IPS-11a (cell line): Measurements from ENCODE around the gene ABCA7.

Experiments
- H3K4me3 ChIP-seq: one replicate; pipeline ENCODE4 v1.5.1; 2013; ENCODE audit warnings: low read depth, low read length, control low read depth

Gene ABCA7

DNA sequence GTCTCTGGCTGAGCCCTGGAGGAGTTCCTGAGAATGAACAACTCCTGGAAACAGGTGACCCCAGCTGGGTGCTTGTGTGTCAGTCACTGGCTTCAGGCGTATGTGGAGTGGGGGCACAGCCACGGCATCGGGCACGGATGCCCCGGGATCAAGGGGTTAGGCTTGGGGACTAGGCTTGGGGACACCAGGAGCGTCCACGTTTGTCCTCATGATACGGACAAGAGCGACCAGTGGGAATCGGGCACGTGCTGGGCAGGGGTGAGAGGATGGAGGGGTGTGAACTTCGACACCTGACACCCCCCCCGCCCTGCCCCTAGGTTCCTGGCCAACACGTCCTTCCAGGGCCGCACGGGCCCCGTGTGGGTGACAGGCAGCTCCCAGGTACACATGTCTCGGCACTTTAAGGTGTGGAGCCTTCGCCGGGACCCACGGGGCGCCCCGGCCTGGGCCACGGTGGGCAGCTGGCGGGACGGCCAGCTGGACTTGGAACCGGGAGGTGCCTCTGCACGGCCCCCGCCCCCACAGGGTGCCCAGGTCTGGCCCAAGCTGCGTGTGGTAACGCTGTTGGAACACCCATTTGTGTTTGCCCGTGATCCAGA, 35.6 kb upstream of the ABCA7 start:
- H3K4me3 ChIP-seq: no peak overlapping the region

DNA sequence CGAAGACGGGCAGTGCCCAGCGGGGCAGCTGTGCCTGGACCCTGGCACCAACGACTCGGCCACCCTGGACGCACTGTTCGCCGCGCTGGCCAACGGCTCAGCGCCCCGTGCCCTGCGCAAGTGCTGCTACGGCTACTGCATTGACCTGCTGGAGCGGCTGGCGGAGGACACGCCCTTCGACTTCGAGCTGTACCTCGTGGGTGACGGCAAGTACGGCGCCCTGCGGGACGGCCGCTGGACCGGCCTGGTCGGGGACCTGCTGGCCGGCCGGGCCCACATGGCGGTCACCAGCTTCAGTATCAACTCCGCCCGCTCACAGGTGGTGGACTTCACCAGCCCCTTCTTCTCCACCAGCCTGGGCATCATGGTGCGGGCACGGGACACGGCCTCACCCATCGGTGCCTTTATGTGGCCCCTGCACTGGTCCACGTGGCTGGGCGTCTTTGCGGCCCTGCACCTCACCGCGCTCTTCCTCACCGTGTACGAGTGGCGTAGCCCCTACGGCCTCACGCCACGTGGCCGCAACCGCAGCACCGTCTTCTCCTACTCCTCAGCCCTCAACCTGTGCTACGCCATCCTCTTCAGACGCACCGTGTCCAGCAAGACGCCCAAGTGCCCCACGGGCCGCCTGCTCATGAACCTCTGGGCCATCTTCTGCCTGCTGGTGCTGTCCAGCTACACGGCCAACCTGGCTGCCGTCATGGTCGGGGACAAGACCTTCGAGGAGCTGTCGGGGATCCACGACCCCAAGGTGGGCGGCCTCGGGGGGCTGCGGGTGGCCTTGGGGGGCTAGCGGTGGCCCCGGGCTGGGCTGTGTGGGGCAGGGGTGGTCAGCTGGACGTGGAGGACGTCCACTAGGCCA, 34.9 kb upstream of the ABCA7 start:
- no peak overlapping the region for H3K4me3 ChIP-seq

DNA sequence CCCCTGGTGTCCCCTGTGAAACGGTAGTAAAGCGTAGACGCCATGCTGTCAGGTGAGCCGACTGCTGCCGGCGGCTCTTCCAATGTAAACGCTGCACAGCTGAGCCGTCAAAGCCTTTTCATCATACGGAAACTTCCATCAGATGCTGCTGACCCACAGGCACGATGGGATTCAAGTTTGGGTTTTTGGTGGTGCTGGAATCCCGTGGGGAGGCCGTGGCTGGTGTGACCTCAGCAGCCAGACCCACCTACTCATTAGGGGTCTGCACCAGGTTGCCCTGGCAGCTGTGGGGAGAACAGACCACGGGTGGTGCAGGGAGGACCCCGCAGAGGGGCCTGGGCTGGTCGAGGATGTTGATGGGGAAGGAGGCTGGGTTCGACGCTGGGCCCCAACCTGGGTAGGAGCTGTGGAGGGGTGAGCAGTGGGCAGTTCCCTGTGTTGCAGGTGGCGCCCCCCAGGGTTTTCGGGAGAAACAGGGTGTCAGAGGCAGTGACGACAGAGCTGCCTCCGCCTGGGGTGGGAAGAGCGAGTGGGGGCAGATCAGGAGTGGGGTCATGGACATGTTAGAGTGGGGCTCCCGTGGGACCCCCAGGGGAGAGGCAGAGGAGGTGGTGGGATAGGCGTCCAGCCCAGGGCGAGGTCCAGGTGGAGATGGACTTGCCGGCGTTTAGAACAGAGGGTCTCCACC, 33.1 kb upstream of the ABCA7 start:
- no peak overlapping the region for H3K4me3 ChIP-seq

DNA sequence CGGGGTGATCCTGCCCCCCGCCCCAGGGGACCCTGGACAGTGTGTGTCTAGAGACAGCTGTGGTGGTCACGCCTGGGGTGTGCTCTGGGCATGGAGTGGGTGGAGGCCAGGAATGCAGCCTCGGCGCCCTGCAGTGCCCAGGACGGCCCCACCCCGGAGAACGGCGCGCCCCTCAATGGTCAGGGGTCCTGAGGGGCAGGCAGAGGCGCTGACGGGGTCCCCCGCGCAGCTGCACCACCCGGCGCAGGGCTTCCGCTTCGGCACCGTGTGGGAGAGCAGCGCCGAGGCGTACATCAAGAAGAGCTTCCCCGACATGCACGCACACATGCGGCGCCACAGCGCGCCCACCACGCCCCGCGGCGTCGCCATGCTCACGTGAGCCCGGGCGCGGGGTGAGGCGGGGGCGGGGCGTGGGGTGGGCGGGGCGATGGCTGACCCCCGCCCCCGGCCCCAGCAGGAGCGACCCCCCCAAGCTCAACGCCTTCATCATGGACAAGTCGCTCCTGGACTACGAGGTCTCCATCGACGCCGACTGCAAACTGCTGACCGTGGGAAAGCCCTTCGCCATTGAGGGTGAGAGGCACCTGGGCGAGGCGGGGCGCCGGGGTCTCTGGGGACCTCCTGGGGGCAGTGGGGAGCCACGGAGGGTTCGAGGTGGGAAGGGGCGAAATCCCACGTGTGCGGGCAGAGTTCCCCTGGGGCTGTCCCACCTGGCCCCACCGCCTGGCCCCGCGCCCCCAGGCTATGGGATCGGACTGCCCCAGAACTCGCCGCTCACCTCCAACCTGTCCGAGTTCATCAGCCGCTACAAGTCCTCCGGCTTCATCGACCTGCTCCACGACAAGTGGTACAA, 32.3 kb upstream of the ABCA7 start:
- no peak overlapping the region for H3K4me3 ChIP-seq

DNA sequence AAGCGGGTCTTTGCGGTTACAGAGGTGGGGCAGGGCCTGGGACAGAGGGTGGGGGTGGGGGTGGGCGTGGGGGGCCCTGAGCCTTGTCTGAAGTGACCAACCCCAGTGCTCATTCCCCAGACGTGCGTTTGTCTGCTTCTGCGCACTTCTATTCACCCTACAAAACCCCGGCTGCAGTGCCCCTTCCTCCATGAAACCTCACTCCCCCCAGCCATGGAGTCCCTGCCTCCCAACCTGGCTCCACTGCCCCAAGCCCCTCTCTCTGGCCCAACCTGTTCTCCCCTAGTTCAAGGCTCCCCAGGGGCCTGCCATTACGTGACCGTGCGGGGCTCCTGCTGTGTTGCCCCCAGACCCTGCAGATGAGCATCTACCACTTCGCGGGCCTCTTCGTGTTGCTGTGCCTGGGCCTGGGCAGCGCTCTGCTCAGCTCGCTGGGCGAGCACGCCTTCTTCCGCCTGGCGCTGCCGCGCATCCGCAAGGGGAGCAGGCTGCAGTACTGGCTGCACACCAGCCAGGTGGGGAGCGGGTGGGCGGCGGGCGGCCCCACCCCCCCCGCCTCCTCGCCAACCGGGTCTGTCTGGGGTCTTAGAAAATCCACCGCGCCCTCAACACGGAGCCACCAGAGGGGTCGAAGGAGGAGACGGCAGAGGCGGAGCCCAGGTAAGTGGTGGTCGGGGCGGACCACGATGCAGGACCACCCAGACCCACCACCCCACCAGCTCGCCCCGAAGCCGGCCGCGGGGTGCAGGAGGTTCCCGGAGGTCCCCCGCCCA, 31.5 kb upstream of the ABCA7 start:
- H3K4me3 ChIP-seq: no peak overlapping the region

DNA sequence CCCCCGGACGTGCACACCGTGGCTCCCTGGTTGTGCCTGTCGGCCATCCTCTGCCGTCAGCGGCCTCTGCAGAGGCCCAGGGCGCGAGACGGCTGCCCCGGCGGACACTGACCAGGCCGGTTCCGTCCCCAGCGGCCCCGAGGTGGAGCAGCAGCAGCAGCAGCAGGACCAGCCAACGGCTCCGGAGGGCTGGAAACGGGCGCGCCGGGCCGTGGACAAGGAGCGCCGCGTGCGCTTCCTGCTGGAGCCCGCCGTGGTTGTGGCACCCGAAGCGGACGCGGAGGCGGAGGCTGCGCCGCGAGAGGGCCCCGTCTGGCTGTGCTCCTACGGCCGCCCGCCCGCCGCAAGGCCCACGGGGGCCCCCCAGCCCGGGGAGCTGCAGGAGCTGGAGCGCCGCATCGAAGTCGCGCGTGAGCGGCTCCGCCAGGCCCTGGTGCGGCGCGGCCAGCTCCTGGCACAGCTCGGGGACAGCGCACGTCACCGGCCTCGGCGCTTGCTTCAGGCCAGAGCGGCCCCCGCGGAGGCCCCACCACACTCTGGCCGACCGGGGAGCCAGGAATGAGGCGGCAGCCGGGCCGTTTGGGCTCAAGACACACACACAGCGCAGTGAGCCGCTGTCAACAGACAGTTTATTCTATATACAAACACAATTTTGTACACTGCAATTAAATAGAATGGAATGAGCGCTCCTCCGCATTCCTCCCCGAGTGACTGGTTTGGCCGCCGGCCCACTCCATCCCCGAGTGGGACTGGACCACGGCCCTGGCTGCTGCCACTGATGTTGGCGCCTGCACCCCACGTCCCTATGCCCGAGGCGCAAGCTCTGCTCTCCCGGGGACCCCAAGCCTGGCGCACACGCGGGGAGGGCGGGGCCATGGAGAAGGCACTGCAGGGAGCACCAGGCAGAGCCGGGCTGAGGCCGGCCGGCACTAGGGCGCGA, 30.6 kb upstream of the ABCA7 start:
- no peak overlapping the region for H3K4me3 ChIP-seq

DNA sequence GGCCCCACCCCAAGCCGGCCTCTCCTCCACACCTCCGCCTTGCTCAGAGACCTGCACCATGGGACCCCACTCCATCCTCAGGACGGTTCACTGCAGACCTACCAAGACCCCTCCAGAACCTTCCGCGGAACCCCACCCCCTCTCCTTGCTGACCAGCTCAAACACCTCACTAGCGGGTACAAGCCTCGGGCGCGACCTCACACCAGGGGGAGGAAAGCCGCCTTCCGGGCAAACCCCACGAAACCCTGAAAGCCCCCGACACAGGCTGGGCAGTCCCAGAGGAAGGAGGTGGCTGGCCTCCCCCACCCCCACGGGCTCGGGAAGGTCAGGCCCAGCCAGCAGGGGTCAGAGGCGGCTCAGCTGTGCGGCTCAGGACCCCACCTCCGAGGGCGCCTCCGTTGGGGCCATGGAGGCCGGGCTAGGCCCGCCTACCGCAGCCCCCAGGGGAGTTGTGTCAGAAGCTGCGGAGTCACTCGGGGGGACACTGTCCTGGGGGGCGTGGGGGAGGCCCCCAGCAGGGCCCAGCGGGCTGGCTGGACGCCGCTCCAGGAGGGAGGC, 29.8 kb upstream of the ABCA7 start:
- no peak overlapping the region for H3K4me3 ChIP-seq

DNA sequence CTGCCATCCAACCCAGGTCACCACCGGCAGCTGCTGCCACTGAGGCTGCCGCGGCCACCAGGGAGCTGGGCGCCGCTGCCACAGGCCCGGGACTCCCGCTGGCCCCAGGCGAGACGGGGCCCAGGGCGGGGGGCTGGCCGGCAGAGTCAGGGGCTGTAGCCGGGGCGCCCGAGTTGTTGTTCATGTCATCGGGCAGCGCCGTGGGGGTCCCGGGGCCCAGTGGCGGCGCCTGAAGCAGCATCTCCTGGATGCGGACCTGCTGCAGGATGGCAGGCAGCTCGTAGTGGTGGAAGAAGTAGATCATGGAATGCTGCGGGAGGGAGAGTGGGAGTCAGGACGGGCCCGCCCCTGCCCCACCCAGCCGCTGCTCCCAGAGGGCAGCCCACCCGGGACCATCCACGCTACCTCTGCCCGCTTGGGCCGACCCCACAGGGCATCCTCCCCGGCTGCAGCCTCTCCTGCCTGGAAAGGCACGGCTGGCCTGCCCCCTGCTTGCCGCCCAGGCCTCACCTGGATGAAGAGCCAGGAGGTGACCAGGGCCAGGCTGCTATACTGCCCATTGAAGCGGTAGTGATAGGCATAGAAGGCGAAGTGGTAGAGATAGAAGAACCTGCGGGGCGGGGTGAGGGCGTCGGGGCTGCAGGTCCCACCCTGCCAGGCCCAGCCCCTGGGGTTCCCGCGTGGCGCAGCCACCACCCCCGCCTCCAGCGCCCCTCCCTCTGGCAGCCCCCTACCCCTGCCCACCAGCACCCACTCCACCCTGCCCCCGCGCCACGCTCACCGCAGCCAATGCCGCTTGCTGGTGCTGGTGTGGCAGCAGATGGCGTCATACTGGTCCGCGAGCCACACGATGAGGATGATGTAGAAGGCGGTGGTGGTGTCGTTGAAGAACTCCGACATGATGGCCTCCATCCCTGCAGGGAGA, 29.1 kb upstream of the ABCA7 start:
- H3K4me3 ChIP-seq: no peak overlapping the region

DNA sequence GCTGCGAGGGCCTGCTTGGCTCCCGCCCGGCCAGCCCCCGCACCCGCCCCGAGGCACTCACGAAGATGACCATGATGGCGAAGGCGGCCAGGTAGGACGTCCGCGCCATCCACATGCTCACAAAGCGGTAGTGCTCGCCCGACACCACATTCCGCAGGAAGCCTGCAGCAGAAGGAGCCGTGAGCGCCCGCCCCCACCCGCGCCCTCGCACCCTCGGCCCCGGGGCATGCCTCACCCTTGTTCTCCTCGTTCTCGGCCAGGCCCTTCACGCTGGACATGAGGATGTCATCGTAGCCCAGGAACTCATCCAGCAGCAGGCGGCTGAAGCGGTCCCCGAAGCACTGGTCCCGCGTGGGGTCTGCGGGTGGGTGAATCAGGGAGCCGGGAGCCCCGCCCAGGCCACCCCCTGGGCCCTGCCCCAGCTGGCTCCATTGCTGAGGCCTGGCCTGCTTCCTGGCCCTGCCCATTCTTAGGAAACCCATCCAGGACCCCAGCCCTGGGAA, 28.0 kb upstream of the ABCA7 start:
- H3K4me3 ChIP-seq: no peak overlapping the region

DNA sequence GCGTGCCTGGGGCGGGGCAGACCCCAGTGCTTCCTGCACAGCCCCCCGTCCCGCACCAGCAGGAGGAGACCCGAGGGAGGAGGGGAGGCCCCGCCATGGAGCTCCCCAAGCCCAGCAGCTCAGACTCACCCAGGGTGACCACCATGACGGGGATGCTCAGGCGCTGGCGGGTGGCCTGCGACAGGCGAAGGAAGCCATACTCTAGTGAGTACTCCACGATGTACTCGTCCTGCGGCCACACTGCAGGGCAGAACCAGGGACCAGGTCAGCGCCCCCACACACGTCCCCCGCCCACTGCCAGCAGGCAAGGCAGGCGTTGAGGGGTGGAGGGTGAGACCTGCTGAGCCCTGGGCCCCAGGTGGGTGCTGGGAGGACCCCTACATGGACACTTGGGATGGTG, 27.6 kb upstream of the ABCA7 start:
- H3K4me3 ChIP-seq: no peak overlapping the region

DNA sequence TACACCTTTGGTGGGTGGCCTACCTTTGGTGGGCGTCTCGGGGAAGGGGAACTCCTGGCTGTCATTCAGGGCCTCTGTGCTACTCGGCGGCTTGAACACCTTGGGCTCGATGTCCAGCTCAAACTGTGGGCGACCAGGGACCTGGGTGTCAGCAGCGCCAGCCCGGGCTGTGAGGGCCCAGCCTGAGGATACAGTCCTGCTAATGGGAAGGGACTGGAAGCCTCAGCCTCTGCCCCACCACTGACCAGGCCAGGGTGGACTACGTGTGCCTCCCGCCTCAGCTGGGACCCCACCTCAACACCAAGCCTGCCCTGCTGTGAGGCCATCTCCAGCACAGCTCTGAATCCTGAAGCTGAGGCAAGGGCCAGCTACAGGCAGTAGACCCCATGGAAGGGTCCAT, 26.7 kb upstream of the ABCA7 start:
- no peak overlapping the region for H3K4me3 ChIP-seq

DNA sequence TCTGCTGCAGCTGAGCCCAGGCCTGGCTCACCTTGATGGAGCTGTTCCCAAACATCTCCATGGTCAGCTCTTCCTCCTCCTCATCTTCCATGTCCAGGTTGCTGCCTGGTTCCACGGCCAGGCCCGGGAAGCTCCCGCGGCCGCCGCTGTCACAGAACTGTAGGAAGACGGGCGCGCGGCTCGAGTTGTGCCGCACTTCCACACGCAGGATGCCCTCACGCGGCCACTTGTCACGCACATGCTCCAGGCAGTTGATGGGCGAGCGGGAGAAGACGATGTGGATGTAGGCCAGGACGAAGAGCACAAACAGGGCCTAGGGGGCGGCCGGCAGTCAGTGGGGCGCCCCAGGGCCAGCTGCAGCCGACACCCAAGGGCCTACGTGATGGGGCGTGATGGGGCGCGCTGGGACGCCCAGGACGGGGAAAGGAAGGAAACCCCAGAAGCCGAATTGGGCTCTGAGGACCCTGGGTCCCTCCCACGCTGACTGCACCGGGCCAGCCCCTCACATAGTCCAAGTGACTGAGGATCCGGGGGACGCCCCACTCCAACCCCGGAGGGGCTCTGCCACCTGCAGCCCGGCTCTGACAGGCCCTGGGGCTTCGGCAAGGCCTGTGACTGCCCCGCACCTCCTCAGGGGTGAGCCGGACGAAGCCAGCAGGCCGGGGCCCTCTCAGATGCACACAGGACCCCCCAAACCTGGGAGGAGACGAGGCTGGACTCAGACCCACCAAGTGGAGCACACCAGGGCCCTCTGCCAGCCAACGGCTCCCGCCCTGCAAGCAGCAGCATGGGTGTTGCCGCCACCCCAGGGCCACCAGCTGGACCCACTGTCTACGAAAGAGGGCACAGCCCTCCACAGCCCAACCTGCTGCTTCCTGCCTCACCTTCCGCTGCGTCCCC, 25.5 kb upstream of the ABCA7 start:
- no peak overlapping the region for H3K4me3 ChIP-seq

DNA sequence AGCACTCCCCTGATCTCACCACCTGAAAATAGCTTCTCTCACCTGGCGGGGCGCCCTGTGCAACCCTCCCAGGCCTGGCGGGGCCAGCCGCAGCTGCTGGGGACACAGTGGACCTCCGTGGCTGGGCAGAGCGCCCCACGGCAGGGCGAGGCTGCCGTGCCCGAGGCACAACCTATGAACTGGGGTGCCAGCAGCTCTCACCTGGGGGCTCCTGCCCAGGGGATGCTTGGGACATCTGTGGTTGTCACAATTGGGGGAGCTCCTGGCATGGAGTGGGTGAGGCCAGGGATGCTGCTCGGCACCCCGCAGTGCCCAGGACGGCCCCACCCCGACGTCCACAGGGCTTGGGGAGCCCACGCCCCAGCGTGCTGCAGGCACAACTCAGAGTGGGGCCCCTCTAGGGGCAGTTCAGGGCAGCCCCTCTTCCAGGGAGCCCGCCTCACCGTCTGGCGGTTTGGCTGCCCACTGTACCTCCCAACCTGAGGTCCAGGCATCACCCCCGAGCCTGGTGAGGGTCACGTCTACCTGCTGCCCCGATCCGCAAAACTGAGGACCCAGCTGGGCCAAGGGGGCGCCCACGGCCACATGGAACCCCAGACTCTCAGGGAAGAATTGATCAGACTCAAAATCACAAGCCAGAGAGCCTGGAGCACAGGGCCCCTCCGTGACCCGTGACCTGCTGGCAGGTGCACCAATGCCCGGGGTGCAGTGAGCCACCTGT, 24.7 kb upstream of the ABCA7 start:
- no peak overlapping the region for H3K4me3 ChIP-seq

DNA sequence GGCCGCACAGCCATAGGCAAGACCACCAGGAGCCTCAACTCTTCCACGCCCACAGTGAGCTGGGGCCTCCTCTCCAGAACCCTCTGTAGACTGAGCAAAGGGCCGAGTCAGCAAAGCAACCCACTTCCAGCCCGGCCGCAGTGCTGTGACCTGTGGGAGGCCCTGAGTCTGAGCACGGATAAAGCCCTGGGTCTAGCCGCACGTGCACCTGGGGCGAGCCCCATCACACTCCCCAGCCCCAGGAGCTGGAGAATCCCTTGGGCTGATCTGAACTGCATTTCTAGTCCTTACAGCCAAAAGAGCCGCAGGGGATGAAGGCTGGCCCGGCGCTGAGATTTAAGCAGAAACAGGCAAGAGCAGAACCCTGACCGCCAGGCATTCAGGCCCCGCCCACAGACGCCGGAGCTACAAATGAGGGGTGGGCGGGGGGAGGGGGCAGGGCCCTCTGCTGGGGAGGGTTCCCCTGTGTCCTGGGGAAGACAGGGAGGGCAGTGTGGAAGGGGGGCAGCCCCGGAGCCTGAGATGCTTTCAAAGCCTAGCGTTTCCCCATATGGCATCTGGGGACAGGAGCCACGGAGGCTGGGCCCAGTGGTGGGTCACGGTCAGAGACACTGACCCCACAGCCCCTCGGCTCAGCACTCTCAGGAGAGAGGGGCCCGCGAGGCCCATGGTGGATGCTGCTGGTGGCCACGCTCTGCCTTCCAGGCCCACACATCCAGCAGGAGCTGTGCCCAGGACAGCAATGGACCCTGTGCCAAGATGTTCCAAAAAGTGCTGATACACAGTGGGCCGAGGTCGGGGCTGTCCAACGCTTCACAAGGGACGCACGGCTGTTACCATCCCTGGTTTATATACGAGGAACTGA, 23.9 kb upstream of the ABCA7 start:
- no peak overlapping the region for H3K4me3 ChIP-seq

DNA sequence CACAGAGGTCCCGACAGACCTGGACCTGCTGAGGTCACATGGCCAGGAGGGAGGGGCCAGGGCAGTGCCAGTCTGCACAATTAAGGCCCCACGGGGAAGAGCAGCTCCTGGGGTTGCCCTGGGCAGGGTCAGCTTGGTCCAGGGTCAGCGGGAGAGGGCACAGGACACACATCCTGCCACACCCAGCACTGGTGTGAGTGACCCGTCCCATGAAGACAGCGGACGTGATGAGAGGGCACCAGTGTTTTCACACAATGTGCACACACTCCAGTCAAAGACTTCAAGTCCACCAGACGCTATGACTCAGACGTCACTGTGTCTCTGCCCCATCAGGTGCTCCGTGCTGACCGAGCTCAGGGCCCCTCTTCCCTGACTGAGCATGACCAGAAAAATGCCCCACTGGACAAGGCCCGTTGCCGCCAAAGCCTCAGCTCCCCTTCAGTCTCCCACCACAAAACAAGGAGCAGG, 23.2 kb upstream of the ABCA7 start:
- H3K4me3 ChIP-seq: no peak overlapping the region
